SU-DHL-6 (cell line): ENCODE data around the gene MAPK8.

Source experiments
- H2AFZ ChIP-seq: fragments of 200-600 bp; sonication (generic); 2 replicates; pipeline ENCODE4 v1.6.1; 2014; ENCODE audit warnings: low read depth, mild to moderate bottlenecking, moderate library complexity, mixed read lengths, antibody characterized with exemption, low read length; ENCODE audit not compliant: severe bottlenecking
- H3F3A ChIP-seq: fragments of 200-600 bp; shearing (Covaris generic); 2 replicates; pipeline ENCODE4 v1.6.0; 2016; ENCODE audit warnings: antibody characterized with exemption, mild to moderate bottlenecking; ENCODE audit not compliant: insufficient read depth
- H3K27ac ChIP-seq: fragments of 200-600 bp; sonication (generic); 2 replicates; pipeline ENCODE4 v1.5.1; 2016; ENCODE audit warnings: low read depth, mild to moderate bottlenecking, low read length, moderate library complexity, mixed read lengths
- H3K27me3 ChIP-seq: fragments of 200-600 bp; sonication (generic), shearing (Covaris generic); 2 replicates; pipeline ENCODE4 v1.6.0; 2014; ENCODE audit warnings: mild to moderate bottlenecking, low read length
- H3K36me3 ChIP-seq: fragments of 200-600 bp; sonication (generic); 2 replicates; pipeline ENCODE4 v1.6.1; 2014; ENCODE audit warnings: mild to moderate bottlenecking, low read length, mixed read lengths
- H3K4me2 ChIP-seq: fragments of 300-600, 200-600 bp; shearing (Covaris generic), sonication (generic); 2 replicates; pipeline ENCODE4 v1.6.0; 2014; ENCODE audit warnings: low read length, low read depth, mild to moderate bottlenecking; ENCODE audit not compliant: poor library complexity, severe bottlenecking
- H3K4me3 ChIP-seq: fragments of 200-600 bp; sonication (generic); 2 replicates; pipeline ENCODE4 v1.5.1; 2014; ENCODE audit warnings: antibody characterized with exemption, low read length, mild to moderate bottlenecking, mixed read lengths; ENCODE audit not compliant: insufficient read depth, poor library complexity, severe bottlenecking
- H3K79me2 ChIP-seq: fragments of 200-600 bp; sonication (generic); 2 replicates; pipeline ENCODE4 v1.6.1; 2014; ENCODE audit warnings: mild to moderate bottlenecking, low read length, moderate library complexity; ENCODE audit not compliant: insufficient read depth
- H3K9ac ChIP-seq: fragments of 200-600 bp; sonication (generic); 2 replicates; pipeline ENCODE4 v1.7.0; 2014; ENCODE audit warnings: mild to moderate bottlenecking, low read length
- H3K9me2 ChIP-seq: fragments of 200-600 bp; sonication (generic); replicated peaks from 2 replicates; pipeline ENCODE4 v1.6.1; 2014; ENCODE audit warnings: low read length; ENCODE audit not compliant: insufficient read depth
- H3K9me3 ChIP-seq: fragments of 200-600 bp; sonication (generic); 2 replicates; pipeline ENCODE4 v1.6.1; 2014; ENCODE audit warnings: low read length, mixed read lengths; ENCODE audit not compliant: insufficient read depth
- H4K20me1 ChIP-seq: fragments of 200-600 bp; sonication (generic); 2 replicates; pipeline ENCODE4 v1.6.1; 2014; ENCODE audit warnings: low read depth, mild to moderate bottlenecking, antibody characterized with exemption, low read length, moderate library complexity, mixed read lengths
- EZH2phosphoT487 ChIP-seq: fragments of 200-600 bp; sonication (generic), shearing (Covaris generic); conservative IDR thresholded peaks from 2 replicates; pipeline ENCODE4 v1.6.1; 2018; ENCODE audit warnings: mild to moderate bottlenecking, antibody characterized with exemption, low read length, moderate library complexity, mixed read lengths
- TF ChIP-seq, protein P1 (sequence below): fragments of 200-600 bp; sonication (generic); IDR thresholded peaks from one replicate; pipeline ENCODE4 v1.5.1; 2017; ENCODE audit warnings: antibody characterized with exemption, mild to moderate bottlenecking, low read length, moderate library complexity; ENCODE audit not compliant: insufficient read depth, poor library complexity, severe bottlenecking

Gene MAPK8

DNA sequence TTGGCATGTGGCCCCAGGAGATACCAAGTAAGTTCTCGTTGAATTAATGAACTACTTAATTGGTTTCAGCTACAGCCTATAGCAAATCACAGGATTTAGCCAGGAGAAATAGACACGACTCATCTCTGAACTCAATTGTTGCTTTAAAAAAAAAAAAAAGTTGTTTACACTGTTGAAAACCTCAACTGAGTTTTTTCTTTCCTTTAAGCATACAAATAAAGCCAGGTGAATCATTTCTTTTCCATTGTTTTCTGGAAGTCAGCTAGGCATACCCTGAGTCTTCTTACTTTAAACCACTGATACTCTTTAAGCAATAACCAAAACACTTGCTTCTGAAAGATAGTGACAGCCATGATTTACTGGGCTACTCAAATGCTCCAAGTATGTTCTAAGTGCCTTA lies 32.7 kb upstream of the MAPK8 start:
- H3K27ac ChIP-seq = no peak overlapping the region
- H4K20me1 ChIP-seq = no peaks in the 10 kb centered on the region
- H3K79me2 ChIP-seq = no peaks in the 10 kb centered on the region
- H3K4me3 ChIP-seq = no peak overlapping the region
- no peaks in the 10 kb centered on the region for H3K27me3 ChIP-seq
- H3K9me2 ChIP-seq = no peaks in the 10 kb centered on the region
- no peak overlapping the region for H3K4me2 ChIP-seq
- H3K9me3 ChIP-seq = no peaks in the 10 kb centered on the region
- no peaks in the 10 kb centered on the region for H3F3A ChIP-seq
- no peak for TF ChIP-seq EZH2phosphoT487
- TF ChIP-seq, protein P1, sequence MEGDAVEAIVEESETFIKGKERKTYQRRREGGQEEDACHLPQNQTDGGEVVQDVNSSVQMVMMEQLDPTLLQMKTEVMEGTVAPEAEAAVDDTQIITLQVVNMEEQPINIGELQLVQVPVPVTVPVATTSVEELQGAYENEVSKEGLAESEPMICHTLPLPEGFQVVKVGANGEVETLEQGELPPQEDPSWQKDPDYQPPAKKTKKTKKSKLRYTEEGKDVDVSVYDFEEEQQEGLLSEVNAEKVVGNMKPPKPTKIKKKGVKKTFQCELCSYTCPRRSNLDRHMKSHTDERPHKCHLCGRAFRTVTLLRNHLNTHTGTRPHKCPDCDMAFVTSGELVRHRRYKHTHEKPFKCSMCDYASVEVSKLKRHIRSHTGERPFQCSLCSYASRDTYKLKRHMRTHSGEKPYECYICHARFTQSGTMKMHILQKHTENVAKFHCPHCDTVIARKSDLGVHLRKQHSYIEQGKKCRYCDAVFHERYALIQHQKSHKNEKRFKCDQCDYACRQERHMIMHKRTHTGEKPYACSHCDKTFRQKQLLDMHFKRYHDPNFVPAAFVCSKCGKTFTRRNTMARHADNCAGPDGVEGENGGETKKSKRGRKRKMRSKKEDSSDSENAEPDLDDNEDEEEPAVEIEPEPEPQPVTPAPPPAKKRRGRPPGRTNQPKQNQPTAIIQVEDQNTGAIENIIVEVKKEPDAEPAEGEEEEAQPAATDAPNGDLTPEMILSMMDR = no peak
- H3K36me3 ChIP-seq = no peaks in the 10 kb centered on the region
- no peak overlapping the region for H3K9ac ChIP-seq
- no peak overlapping the region for H2AFZ ChIP-seq

DNA sequence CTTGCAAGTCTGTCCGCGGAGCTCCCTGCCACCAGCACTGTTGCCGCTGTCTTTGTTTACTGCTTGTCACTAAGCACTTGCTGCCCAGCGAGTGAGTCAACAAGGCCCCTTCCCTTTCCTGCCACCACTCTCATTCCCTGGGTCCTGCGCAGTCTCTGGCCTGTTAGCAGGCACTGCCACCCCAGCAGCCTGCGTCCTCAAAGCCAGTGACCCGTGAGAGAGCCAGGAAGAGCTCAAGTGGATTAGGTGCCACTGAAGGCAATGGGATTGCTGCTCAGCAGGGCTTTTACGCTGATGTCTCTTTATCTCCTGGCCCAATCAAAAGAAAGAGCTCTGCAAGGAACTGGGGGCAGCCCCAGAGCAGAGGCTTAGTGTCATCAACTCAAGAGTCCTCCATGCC lies 31.8 kb upstream of the MAPK8 start, which contains the start of gene FRMPD2:
Gene FRMPD2, minus strand, starts transcription at position 61 of the 400 bp plus-strand sequence. CDS start 129 bp downstream, outside the sequence.
- H3F3A ChIP-seq = no peaks in the 10 kb centered on the region
- no peak within 1 kb of the TSS for H3K9ac ChIP-seq
- H3K79me2 ChIP-seq = no peaks in the 10 kb centered on the region
- no peak within 1 kb of the TSS for H3K4me2 ChIP-seq
- no peak within 1 kb of the TSS for H3K27ac ChIP-seq
- no peaks in the 10 kb centered on the region for H3K9me3 ChIP-seq
- no peaks in the 10 kb centered on the region for H4K20me1 ChIP-seq
- H3K27me3 ChIP-seq = no peaks in the 10 kb centered on the region
- no peak within 1 kb of the TSS for H2AFZ ChIP-seq
- no peaks in the 10 kb centered on the region for H3K36me3 ChIP-seq
- no peak for TF ChIP-seq EZH2phosphoT487
- TF ChIP-seq, protein P1 = no peak
- no peak within 1 kb of the TSS for H3K4me3 ChIP-seq
- no peaks in the 10 kb centered on the region for H3K9me2 ChIP-seq

GRCh38 chr10:48277093-48277492 lies 29.4 kb upstream of the MAPK8 start:
- H3F3A ChIP-seq = no peaks in the 10 kb centered on the region
- H2AFZ ChIP-seq = no peak overlapping the region
- H3K4me2 ChIP-seq = no peak overlapping the region
- H4K20me1 ChIP-seq = no peaks in the 10 kb centered on the region
- H3K4me3 ChIP-seq = no peak overlapping the region
- TF ChIP-seq, protein P1 = no peak
- TF ChIP-seq EZH2phosphoT487 = no peak
- H3K27me3 ChIP-seq = no peaks in the 10 kb centered on the region
- no peak overlapping the region for H3K9ac ChIP-seq
- H3K27ac ChIP-seq = no peak overlapping the region
- H3K9me2 ChIP-seq = no peaks in the 10 kb centered on the region
- no peaks in the 10 kb centered on the region; the same call in 1 of the 2 replicates for H3K9me3 ChIP-seq
- no peaks in the 10 kb centered on the region for H3K79me2 ChIP-seq
- no peaks in the 10 kb centered on the region for H3K36me3 ChIP-seq
